ENCODE measurements around the gene EVC.

Gene EVC

GRCh38 chr4:5685296-5685695 lies 25.7 kb upstream of the EVC start:
- no peak for TF ChIP-seq REST (IDR thresholded peaks at IDR 0.05; ENCODE audit: low read depth)
- TF ChIP-seq RAD21 (IDR thresholded peaks at IDR 0.05; ENCODE audit: low read depth) = no peak
- TF ChIP-seq NFIC (IDR thresholded peaks at IDR 0.05) = no peak
- TF ChIP-seq USF1 (IDR thresholded peaks at IDR 0.05) = no peak
- no peak for TF ChIP-seq CEBPB (IDR thresholded peaks at IDR 0.05)
- TF ChIP-seq TAF1 (IDR thresholded peaks at IDR 0.05; ENCODE audit: low read depth) = no peak
- no peak for TF ChIP-seq FOXM1 (IDR thresholded peaks at IDR 0.05; ENCODE audit: borderline replicate concordance, low read depth)
- TF ChIP-seq, protein P1, sequence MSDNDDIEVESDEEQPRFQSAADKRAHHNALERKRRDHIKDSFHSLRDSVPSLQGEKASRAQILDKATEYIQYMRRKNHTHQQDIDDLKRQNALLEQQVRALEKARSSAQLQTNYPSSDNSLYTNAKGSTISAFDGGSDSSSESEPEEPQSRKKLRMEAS (IDR thresholded peaks at IDR 0.05) = no peak
- TF ChIP-seq ZBTB7A (IDR thresholded peaks at IDR 0.05; ENCODE audit: low read depth) = no peak

- TF ChIP-seq NFIC (IDR thresholded peaks at IDR 0.05) (no peak), USF1 (IDR thresholded peaks at IDR 0.05) (no peak), TCF12 (IDR thresholded peaks at IDR 0.05; ENCODE audit: low read depth) (no peak), CREB1 (IDR thresholded peaks at IDR 0.05; ENCODE audit: low read depth) (no peak)
Observed at GRCh38 chr4:5686338-5686737, 24.7 kb upstream of the EVC start.

DNA sequence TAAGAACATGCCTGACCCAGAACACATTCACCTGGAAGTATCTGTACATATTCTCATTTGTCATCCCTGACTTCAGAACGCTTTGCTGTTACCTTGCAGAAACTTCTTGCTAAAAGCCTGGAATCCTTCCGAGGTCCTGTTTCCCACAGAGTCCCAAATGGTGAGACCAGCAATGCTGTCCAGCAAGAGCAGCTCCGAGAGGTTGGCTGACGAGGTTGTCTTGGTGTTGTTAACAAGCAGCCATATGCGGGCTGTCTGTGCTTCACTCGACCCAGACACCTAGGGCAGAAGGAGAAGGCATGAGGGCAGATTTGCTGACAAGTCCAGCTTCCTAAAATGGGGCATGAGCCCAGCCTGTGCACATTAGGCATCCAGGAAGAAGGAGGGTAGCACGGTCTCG lies 21.9 kb upstream of the EVC start:
- TF ChIP-seq USF1 (IDR thresholded peaks at IDR 0.05) = no peak
- no peak for TF ChIP-seq TAF1 (IDR thresholded peaks at IDR 0.05; ENCODE audit: low read depth)
- no peak for TF ChIP-seq RAD21 (IDR thresholded peaks at IDR 0.05; ENCODE audit: low read depth)
- TF ChIP-seq EGR1 (IDR thresholded peaks at IDR 0.05) = no peak
- no peak for TF ChIP-seq FOXM1 (IDR thresholded peaks at IDR 0.05; ENCODE audit: borderline replicate concordance, low read depth)
- TF ChIP-seq NFIC (IDR thresholded peaks at IDR 0.05) = no peak
- TF ChIP-seq, protein P1 (IDR thresholded peaks at IDR 0.05) = no peak
- TF ChIP-seq TCF12 (IDR thresholded peaks at IDR 0.05; ENCODE audit: low read depth) = no peak
- no peak for TF ChIP-seq CREB1 (IDR thresholded peaks at IDR 0.05; ENCODE audit: low read depth)
- TF ChIP-seq TEAD4 (IDR thresholded peaks at IDR 0.05) = no peak
- TF ChIP-seq REST (IDR thresholded peaks at IDR 0.05; ENCODE audit: low read depth) = no peak
- no peak for TF ChIP-seq YY1 (IDR thresholded peaks at IDR 0.05; ENCODE audit: low read depth)
- no peak for TF ChIP-seq CEBPB (IDR thresholded peaks at IDR 0.05)
- TF ChIP-seq EP300 (IDR thresholded peaks at IDR 0.05; ENCODE audit: borderline replicate concordance) = no peak
- TF ChIP-seq ZBTB7A (IDR thresholded peaks at IDR 0.05; ENCODE audit: low read depth) = no peak

DNA sequence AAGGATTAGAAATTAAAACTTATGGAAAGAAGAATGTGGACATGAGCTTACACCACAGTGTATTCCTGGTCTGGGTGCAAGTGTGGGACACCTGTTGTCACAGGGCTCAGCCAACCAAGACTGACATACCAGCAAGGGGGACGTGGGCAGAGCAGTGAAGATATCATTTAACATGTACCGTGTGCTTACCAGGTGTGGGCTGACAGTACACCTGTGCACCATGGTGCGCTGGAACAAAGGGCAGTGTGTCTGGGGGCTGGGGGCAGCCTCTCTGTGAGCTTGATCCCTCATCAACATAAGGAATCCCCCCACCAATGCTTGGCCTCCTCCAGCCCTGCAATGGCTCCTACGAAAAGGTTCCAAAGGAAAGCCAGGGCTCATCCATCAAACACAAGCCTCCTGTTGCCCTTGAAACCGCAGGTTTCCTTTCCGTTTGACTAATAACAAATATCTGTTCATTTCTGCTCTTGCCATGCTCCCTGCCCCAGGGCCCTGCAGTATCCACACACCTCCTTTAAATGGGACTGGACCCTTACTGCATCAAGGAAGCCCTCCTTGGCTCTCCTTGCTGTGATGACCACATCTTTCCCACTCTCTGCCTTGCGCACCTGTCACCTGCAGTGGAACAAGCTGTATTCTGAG lies 19.4 kb upstream of the EVC start:
- no peak for TF ChIP-seq TEAD4 (IDR thresholded peaks at IDR 0.05)
- no peak for TF ChIP-seq EP300 (IDR thresholded peaks at IDR 0.05; ENCODE audit: borderline replicate concordance)
- no peak for TF ChIP-seq REST (IDR thresholded peaks at IDR 0.05; ENCODE audit: low read depth)
- TF ChIP-seq ZBTB7A (IDR thresholded peaks at IDR 0.05; ENCODE audit: low read depth) = no peak
- no peak for TF ChIP-seq TAF1 (IDR thresholded peaks at IDR 0.05; ENCODE audit: low read depth)
- TF ChIP-seq NFIC (IDR thresholded peaks at IDR 0.05) = no peak
- TF ChIP-seq, protein P1 (IDR thresholded peaks at IDR 0.05) = no peak
- TF ChIP-seq EGR1 (IDR thresholded peaks at IDR 0.05) = no peak
- TF ChIP-seq RAD21 (IDR thresholded peaks at IDR 0.05; ENCODE audit: low read depth) = no peak
- no peak for TF ChIP-seq CEBPB (IDR thresholded peaks at IDR 0.05)
- no peak for TF ChIP-seq USF1 (IDR thresholded peaks at IDR 0.05)
- TF ChIP-seq TCF12 (IDR thresholded peaks at IDR 0.05; ENCODE audit: low read depth) = no peak
- TF ChIP-seq FOXM1 (IDR thresholded peaks at IDR 0.05; ENCODE audit: borderline replicate concordance, low read depth) = no peak
- no peak for TF ChIP-seq YY1 (IDR thresholded peaks at IDR 0.05; ENCODE audit: low read depth)
- TF ChIP-seq CREB1 (IDR thresholded peaks at IDR 0.05; ENCODE audit: low read depth) = no peak
